GM06990 (cell line): ENCODE results near the gene GRM4.

ENCODE experiments used
- DNase-seq: peaks from one replicate; pipeline ENCODE4 v3.0.0-alpha.2; 2011; ENCODE audit not compliant: insufficient read length; ENCODE audit errors: extremely low read depth
- H3K27me3 ChIP-seq: replicated peaks from 2 replicates; pipeline ENCODE4 v1.6.0; 2011; ENCODE audit warnings: low read length; ENCODE audit not compliant: control insufficient read depth, insufficient read depth
- H3K36me3 ChIP-seq: 2 replicates; pipeline ENCODE4 v1.5.1; 2011; ENCODE audit warnings: low read length; ENCODE audit not compliant: control insufficient read depth, insufficient read depth
- H3K4me3 ChIP-seq: replicated peaks from 2 replicates; pipeline ENCODE4 v1.5.1; 2011; ENCODE audit warnings: low read depth, mild to moderate bottlenecking, control low read depth, low read length
- TF ChIP-seq, protein P1 (sequence below): IDR thresholded peaks from 2 replicates; pipeline ENCODE4 v1.5.1; 2011; ENCODE audit warnings: low read length, control low read depth, mild to moderate bottlenecking, inconsistent platforms; ENCODE audit not compliant: insufficient read depth, poor library complexity, severe bottlenecking

The GRM4 gene

DNA sequence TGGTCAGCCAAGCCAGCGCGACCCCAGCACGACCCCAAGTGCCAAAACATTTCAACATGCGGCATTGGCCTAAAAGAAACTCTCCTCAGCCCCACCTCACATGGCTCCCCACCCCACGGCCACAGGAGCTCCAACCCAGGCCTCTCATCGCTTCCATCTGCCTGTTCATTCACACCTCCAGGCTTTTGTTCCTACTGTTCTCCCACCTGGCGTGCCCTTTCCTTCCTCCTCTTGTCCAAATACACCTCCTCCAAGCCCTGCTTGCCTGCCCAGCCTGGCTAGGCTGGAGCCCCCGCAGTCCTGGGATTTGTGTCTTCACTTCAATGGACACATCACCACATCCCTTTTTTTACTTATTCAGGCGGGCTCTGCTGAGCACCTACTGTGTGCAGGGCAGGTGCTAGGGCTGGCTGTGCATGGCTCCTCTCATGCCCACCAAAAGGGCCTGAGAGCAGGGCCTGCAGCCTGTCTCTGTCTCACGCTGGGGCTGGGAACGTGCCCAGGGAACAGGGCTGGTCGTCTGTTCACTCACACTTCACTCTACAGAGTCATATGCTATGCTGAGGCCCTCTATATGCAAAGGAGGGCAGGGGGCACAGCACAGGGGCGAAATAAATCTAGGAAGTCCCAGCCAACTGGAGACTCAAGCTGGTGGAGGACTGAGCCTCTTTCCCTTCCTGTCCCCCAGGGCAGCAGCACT lies 61.1 kb downstream of the GRM4 start:
- TF ChIP-seq, protein P1, sequence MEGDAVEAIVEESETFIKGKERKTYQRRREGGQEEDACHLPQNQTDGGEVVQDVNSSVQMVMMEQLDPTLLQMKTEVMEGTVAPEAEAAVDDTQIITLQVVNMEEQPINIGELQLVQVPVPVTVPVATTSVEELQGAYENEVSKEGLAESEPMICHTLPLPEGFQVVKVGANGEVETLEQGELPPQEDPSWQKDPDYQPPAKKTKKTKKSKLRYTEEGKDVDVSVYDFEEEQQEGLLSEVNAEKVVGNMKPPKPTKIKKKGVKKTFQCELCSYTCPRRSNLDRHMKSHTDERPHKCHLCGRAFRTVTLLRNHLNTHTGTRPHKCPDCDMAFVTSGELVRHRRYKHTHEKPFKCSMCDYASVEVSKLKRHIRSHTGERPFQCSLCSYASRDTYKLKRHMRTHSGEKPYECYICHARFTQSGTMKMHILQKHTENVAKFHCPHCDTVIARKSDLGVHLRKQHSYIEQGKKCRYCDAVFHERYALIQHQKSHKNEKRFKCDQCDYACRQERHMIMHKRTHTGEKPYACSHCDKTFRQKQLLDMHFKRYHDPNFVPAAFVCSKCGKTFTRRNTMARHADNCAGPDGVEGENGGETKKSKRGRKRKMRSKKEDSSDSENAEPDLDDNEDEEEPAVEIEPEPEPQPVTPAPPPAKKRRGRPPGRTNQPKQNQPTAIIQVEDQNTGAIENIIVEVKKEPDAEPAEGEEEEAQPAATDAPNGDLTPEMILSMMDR: no peak
- no peak for DNase-seq
- H3K36me3 ChIP-seq: no peaks in the 10 kb centered on the region
- H3K27me3 ChIP-seq: no peaks in the 10 kb centered on the region; the same call in 1 of the 2 replicates
- no peak overlapping the region for H3K4me3 ChIP-seq

DNA sequence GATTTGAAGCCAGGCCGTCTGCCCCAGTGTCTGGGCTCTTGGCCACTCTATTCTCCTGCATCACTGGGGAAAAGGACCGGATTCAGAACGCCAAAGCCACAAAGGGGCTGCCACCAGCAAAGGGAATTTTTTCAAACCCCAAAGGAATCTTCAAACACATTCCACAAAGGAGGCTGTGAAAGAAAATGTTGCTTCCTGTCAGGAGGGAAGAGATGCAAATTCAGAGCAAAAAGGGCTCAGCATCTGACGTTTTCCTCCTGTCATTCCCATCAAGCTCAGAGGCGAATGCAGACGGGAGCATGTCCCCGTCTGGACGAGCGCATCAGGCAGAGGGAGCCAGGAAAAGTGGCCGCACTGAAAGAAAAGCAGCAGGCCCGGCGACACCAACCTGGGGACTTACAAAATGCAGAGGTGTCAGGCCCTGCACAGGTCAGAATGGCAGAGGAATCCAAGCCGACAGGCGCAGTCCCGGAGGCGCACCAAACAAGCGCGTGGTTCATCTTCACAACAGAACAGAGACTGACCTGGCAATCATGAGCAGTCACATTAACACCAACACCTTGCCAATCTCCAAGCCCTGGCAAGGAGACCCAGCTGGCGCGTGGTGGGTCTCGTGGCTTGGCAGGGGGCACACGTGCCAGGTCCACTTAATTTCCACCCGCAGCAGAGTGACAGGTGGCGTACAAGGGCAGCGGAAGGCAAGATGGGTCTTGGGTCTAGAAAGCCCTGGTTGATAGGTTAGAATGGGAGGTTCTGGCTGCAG lies 62.8 kb downstream of the GRM4 start:
- Histone ChIP-seq H3K36me3 (no peaks in the 10 kb centered on the region), H3K4me3 (no peak overlapping the region), H3K27me3 (no peaks in the 10 kb centered on the region; the same call in 1 of the 2 replicates)
- TF ChIP-seq, protein P1: no peak
- no peak for DNase-seq

GRCh38 chr6:34082348-34082747 lies 63.5 kb downstream of the GRM4 start:
- Histone ChIP-seq H3K36me3 (no peaks in the 10 kb centered on the region), H3K4me3 (no peak overlapping the region), H3K27me3 (no peaks in the 10 kb centered on the region; the same call in 1 of the 2 replicates)
- no peak for DNase-seq
- TF ChIP-seq, protein P1: no peak

DNA sequence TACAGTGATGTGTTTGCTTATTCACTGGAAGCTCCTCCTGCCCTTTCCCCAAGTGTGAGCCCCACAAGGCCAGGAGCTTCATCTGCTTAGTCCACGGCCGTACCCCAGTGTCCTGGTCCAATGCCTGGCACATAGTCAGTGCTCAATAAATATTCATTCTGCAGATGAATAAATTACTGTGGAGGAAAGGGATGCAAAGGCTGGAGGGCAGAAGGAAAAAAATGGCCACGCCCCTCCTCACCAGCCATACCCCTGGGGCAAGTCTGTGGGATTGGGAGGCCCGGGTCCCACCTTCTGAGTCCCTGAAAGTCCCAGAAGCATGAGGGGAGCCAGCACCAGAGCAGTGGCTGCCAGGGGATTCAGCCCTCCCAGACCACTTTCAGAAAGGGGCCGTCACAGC lies 65.5 kb downstream of the GRM4 start:
- DNase-seq: no peak
- no peaks in the 10 kb centered on the region; the same call in 1 of the 2 replicates for H3K27me3 ChIP-seq
- TF ChIP-seq, protein P1: no peak
- no peak overlapping the region for H3K4me3 ChIP-seq
- H3K36me3 ChIP-seq: no peaks in the 10 kb centered on the region

- Histone ChIP-seq H3K4me3 (no peak overlapping the region), H3K36me3 (no peaks in the 10 kb centered on the region), H3K27me3 (no peaks in the 10 kb centered on the region; the same call in 1 of the 2 replicates)
- TF ChIP-seq, protein P1: no peak
- DNase-seq: no peak
Observed at GRCh38 chr6:34079899-34080298, 66.0 kb downstream of the GRM4 start.
